B cell (primary cell): Measurements from ENCODE around the gene SCN8A.

Experiments used
- CTCF ChIP-seq: fragments of 200-600 bp; IDR thresholded peaks from one replicate; pipeline ENCODE4 v1.8.0; 2022; ENCODE audit warnings: antibody characterized with exemption, mild to moderate bottlenecking
- EZH2 ChIP-seq: IDR thresholded peaks from 2 replicates; pipeline ENCODE4 v1.6.1; 2012; ENCODE audit warnings: borderline replicate concordance, low read depth, mild to moderate bottlenecking, moderate library complexity, low read length; ENCODE audit not compliant: insufficient read depth, poor library complexity, severe bottlenecking

- TF ChIP-seq CTCF (no peak), EZH2 (no peak)
Measured at GRCh38 chr12:51788876-51789275, 197.8 kb downstream of the SCN8A start.
